GM18502 (cell line): Measurements from ENCODE around the gene PPP1R26.

Source experiments
- ATAC-seq: cut with Tn5 transposase; IDR thresholded peaks from one replicate; pipeline ENCODE4 v1.9.1; 2021; ENCODE audit warnings: mild to moderate bottlenecking; ENCODE audit not compliant: unreplicated experiment, poor library complexity

The PPP1R26 gene

GRCh38 chr9:135461936-135462335 is 17.6 kb upstream of the PPP1R26 start:
- no peak for ATAC-seq

DNA sequence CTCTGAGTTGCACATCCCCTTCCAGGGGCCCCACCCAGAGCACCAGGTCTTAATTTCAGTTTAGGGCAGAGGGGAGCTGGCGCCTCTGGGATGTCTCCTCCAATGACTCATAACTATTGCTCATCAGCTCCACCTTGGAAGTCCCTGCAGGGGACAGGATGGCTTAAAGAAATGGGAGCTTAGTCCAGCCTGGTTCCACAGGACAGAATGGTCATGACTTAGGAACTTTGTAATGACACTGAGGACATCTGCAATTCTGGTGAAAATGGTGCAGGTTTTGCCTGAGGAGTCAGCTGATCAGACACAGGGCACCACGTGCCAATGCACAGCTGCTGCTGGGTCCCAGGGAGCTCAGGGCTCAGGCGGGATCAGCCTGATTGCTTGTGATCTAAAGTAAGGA is 16.4 kb upstream of the PPP1R26 start:
- ATAC-seq: no peak

DNA sequence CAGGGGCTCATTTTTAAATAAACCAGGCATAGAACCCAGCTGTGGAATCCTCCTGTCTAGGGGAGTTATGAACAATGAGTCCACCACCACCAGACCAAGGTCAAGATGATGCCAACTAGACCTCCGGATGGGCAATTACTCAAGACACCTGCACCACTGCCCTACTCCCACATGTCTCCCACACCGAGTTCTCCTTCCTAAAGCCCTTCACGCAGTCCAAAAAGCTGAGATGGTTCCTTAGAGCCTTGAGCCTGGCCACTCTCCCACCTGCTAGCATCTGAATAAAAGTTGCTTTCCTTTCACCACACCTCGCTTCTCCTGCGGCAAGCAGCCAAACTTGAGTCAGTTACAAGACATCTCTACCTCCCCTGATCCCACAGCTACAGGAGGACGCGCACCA is 15.4 kb upstream of the PPP1R26 start:
- ATAC-seq: no peak

GRCh38 chr9:135468854-135469521 is 10.6 kb upstream of the PPP1R26 start:
- no peak for ATAC-seq

DNA sequence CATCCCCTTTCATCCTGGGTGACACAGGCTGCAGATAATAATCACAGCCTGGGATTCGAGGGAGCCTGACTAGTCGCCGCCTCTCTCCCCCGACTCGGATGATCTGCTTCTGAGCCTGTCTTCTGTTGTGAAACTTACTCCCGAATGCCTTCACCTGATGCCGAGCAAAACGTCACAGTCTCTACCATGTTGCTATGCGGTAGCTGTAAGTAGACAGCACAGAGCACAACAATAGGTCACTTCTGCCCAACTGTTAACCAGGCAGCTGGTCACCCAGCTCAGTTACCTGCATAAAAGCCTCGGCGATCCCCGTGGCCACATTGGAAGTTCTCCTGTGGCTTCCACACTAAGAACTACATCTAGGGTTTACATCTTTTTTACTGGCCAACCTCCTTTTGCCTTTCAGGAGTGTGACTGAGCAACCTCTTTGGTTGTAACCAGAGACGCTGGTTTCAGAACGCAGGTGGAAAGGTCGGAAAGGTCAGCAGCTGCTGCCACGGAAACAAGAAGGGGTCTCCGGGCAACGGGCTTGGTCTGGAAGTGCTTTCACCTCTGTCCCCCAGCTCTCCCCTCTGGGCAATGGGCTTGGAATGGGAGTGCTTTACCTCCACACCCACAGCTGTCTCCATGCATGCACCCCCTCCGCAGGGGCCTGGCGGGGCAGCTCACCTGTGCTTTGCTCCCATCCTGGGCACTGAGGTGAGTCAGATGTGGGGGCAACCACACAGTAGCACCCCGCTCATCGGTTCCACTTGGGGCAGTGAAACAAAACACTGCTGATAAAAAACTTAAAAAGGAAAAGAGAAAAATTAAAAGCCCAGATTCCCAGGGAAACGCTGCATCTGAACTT is 7.6 kb upstream of the PPP1R26 start:
- ATAC-seq: no peak

GRCh38 chr9:135473972-135474543 is 5.5 kb upstream of the PPP1R26 start:
- ATAC-seq: no peak

GRCh38 chr9:135474915-135475314 is 4.7 kb upstream of the PPP1R26 start:
- ATAC-seq: no peak

DNA sequence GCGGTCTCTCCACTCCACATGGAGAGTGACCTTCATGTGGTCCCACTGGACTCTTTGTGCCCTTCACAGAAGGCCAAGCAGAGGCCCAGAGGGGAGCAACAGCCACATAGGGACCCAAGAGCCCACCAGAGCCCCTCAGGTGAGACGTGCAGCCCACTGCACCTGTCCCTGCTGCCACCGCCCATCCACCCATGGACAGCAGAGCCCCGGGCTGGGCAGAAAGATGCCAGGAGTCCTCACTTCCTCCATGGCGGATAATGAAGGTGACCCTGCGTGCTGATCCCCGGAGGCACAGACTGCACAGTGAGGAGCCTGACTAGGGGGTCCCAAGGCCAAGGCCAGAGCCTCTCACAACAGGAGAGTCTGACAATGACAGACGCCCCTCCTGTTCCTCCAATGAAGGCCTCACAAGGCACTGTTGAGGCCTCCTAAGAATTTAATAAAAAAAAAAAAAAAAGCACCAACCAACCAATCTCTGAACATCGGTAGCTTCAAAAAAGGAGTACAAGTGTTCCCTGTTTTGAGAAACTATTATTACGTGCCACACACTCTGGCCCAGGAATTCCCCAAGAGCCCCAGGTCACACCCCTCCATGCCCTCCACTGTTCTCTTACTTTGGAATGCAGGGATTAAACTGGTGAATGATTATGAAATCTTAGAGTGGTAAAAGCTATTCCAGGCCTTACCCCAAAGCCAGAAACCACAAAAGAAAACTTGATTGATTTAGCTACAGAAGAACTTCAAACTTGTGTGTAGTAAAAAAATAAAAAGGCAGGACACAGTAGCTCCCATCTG is 2.8 kb upstream of the PPP1R26 start:
- no peak for ATAC-seq

DNA sequence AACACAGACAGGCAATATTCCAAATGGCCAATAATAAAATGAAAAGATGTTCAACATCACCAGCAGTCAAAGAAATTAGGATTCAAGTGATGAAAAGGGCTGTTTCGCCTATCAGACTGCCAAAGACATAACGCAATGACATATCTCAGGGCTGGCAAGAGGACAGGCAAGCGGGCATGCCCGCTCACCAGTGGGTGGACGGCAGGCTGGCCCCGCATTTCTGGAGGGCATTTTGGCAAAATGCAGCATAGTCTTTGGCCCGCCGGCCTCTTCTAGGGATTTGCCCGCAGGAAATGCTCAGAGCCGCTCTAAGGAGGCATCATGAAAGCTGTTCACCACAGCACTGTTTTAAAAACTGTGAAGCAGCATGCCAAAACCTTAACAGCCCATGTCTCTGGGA is 1.4 kb upstream of the PPP1R26 start:
- no peak for ATAC-seq

GRCh38 chr9:135478829-135479468 is 633 bp upstream of the PPP1R26 start:
- no peak for ATAC-seq

GRCh38 chr9:135480071-135480939 is 723 bp downstream of the PPP1R26 start:
- no peak for ATAC-seq

DNA sequence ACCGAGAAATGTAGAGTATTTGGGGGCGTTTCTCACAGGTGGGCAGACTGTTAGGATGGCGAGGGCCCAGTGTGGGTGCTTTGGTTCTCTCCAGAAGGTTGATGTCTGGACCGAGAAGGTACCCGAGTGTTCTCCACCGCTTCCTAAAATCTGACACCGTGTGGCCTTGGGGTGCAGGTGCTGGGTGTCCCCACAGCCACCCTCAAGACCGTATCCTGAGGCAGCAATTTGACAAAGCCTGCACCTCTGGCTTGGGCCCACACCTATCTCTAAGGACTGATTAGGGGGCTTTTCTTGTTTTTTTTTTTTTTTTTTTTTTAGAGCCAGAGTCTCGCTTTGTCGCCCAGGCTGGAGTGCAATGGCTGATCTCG is 1.3 kb downstream of the PPP1R26 start:
- ATAC-seq: no peak

- ATAC-seq: no peak
Measured at GRCh38 chr9:135482015-135482754, 2.6 kb downstream of the PPP1R26 start.

DNA sequence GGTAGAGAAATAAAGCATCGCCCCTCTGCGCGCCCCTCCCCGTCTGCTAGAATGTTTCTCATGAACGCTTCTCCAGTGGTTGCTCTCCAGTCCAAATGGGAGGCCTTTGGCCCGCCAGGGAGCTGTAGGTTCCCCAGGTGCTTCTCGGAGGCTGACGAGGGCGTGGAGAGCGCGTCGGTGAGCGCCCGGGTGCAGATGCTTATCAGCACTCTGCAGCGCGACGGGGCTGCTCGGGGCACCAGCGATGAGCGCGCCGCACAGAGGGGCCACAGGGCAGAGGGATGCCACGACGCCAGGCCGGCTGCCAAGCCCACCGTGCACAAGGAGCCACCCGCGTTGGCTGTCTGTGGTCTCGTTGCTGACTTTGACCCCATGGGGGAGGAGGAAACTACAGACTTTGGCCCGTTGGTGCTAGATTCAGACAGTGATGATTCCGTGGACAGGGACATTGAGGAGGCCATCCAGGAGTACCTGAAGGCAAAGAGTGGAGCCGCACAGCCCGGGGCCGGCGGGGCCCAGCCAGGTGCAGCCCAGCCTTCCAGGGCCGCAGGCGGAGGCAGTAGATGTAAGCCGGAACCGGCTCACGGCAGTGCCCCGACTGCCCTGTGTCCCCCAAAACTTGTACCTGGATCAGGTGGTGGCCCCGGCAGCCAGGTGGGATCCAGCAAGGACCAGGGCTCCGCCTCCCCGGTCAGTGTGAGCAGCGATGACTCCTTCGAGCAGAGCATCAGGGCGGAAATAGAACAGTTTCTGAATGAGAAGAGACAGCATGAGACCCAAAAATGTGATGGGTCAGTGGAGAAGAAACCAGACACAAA is 5.1 kb downstream of the PPP1R26 start:
- no peak for ATAC-seq

DNA sequence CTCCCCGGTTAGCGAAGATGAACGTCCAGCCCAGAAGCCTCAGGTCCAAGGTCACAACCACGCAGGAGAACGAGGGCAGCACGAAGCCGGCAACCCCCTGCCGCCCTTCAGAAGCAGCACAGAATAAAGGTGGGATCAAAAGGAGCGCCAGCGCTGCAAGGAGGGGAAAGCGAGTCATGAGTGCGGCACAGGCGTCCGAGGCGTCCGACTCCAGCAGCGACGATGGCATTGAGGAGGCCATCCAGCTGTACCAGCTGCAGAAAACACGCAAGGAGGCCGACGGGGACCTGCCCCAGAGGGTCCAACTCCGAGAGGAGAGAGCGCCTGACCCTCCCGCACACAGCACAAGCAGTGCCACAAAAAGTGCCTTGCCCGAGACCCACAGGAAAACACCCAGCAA is 5.8 kb downstream of the PPP1R26 start:
- no peak for ATAC-seq

- ATAC-seq: no peak
Measured at GRCh38 chr9:135485832-135486231, 6.2 kb downstream of the PPP1R26 start.

DNA sequence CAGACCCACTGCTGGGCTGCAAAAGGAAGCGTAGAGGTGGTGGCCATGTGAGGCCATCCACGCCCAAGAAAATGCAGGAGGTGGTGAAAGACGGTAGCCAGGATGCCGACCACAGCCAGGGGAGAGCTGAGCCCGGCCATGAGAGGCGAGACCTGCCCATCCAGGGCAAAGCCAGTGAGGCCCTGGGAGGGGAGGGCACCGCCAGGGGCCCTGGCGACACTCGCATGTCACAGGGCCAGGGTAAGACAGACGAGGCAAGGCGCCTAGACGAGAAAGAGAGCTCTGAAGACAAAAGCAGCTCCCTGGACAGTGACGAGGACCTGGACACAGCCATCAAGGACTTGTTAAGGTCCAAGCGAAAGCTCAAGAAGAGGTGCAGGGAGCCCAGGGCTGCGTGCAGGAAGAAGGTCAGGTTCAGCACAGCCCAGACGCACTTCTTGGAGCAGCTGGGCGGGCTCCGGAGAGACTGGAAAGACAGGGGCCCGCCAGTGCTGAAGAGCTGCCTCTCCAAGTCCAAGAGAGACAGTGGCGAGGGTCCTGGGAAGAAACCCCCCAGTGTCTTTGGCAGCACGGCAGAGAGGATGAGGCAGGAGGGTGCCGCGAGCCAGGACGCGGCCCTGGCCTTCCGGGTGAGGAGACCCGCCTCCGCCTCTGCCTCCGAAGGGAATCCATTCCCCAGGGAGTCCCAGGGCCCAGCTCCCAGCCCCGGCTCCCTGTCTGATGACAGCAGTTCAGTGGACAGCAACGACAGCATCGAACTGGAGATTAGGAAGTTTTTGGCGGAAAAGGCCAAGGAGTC is 6.9 kb downstream of the PPP1R26 start:
- ATAC-seq: no peak
